ENCODE data around the gene SEZ6L2.
"Not testable (repeated sequence)": the region's sequence is repeated elsewhere in the genome, so short reads cannot be mapped to it uniquely, and the experiment has no call there.

The SEZ6L2 gene

GRCh38 chr16:29909851-29910250 is 10.5 kb upstream of the SEZ6L2 start:
- DNase-seq: not testable (repeated sequence)

- DNase-seq: no peak
These were observed 10.0 kb upstream of the SEZ6L2 start for GRCh38 chr16:29909391-29909790.

- DNase-seq: no peak
These were observed 9.4 kb upstream of the SEZ6L2 start for GRCh38 chr16:29908719-29909220.

- no peak for DNase-seq
These were observed 8.6 kb upstream of the SEZ6L2 start for GRCh38 chr16:29907973-29908372.

- DNase-seq: no peak
These were observed 7.3 kb upstream of the SEZ6L2 start for GRCh38 chr16:29906520-29907244.

GRCh38 chr16:29905668-29906067 is 6.3 kb upstream of the SEZ6L2 start:
- no peak for DNase-seq

GRCh38 chr16:29904947-29905346 is 5.6 kb upstream of the SEZ6L2 start:
- no peak for DNase-seq

GRCh38 chr16:29903590-29903989 is 4.2 kb upstream of the SEZ6L2 start:
- no peak for DNase-seq

GRCh38 chr16:29901607-29901945 is 2.2 kb upstream of the SEZ6L2 start:
- no peak for DNase-seq

- DNase-seq: no peak
These were observed 1.7 kb upstream of the SEZ6L2 start for GRCh38 chr16:29900888-29901606.

GRCh38 chr16:29900102-29900887 is 945 bp upstream of the SEZ6L2 start, which contains the start of gene ASPHD1:
Gene ASPHD1 (plus strand): TSS chr16:29900488. CDS start chr16:29900972, 484 bp downstream.
- peak; percentile 80 for DNase-seq

- no peak for DNase-seq
These were observed 390 bp downstream of the SEZ6L2 start for GRCh38 chr16:29898804-29899515.

GRCh38 chr16:29898135-29898803 is 1.1 kb downstream of the SEZ6L2 start:
- no peak for DNase-seq

- DNase-seq: no peak
These were observed 2.0 kb downstream of the SEZ6L2 start for GRCh38 chr16:29897333-29897732.

GRCh38 chr16:29896841-29897240 is 2.5 kb downstream of the SEZ6L2 start:
- DNase-seq: no peak

- no peak for DNase-seq
These were observed 5.0 kb downstream of the SEZ6L2 start for GRCh38 chr16:29894352-29894751.

- DNase-seq: no peak
These were observed 5.8 kb downstream of the SEZ6L2 start for GRCh38 chr16:29893553-29893952.

- no peak for DNase-seq
These were observed 6.9 kb downstream of the SEZ6L2 start for GRCh38 chr16:29892458-29892813.

- DNase-seq: no peak
These were observed 7.6 kb downstream of the SEZ6L2 start for GRCh38 chr16:29891525-29892457.

GRCh38 chr16:29889372-29889771 is 10.0 kb downstream of the SEZ6L2 start:
- not testable (repeated sequence) for DNase-seq

GRCh38 chr16:29883987-29884386 is 15.4 kb downstream of the SEZ6L2 start:
- no peak for DNase-seq

All from femur (tissue), 1 donor.